GM23248 (cell line): ENCODE data around the gene RESP18. TPM values are rescaled to one million over a fixed set of nuclear protein-coding genes. Genes with fewer than 3 reads are reported as not detected.

ENCODE experiments used
- DNase-seq: peaks from one replicate; pipeline ENCODE4 v3.0.0-alpha.2; 2015
- H2AFZ ChIP-seq: fragments of 200-600 bp; sonication (generic); 2 replicates; pipeline ENCODE4 v1.6.1; 2016; ENCODE audit warnings: antibody characterized with exemption
- H3F3A ChIP-seq: fragments of 200-600 bp; sonication (generic); 2 replicates; pipeline ENCODE4 v1.6.1; 2016; ENCODE audit warnings: mild to moderate bottlenecking, antibody characterized with exemption, mixed run types; ENCODE audit not compliant: insufficient read depth
- H3K27ac ChIP-seq: fragments of 200-600 bp; sonication (generic); 2 replicates; pipeline ENCODE4 v1.5.1; 2016; ENCODE audit warnings: mild to moderate bottlenecking
- H3K27me3 ChIP-seq: fragments of 200-600 bp; sonication (generic); replicated peaks from 2 replicates; pipeline ENCODE4 v1.6.1; 2016; ENCODE audit warnings: mild to moderate bottlenecking; ENCODE audit not compliant: insufficient read depth
- H3K36me3 ChIP-seq: fragments of 200-600 bp; sonication (generic); 2 replicates; pipeline ENCODE4 v1.6.1; 2016; ENCODE audit warnings: low read depth, mild to moderate bottlenecking
- H3K4me1 ChIP-seq: fragments of 200-600 bp; sonication (generic); 2 replicates; pipeline ENCODE4 v1.6.1; 2016; ENCODE audit warnings: mild to moderate bottlenecking; ENCODE audit not compliant: insufficient read depth
- H3K4me2 ChIP-seq: fragments of 200-600 bp; sonication (generic); one replicate; pipeline ENCODE4 v1.6.1; 2016; ENCODE audit warnings: mild to moderate bottlenecking; ENCODE audit not compliant: unreplicated experiment
- H3K4me3 ChIP-seq: fragments of 200-600 bp; sonication (generic); 2 replicates; pipeline ENCODE4 v1.5.1; 2016; ENCODE audit warnings: mild to moderate bottlenecking
- H3K79me2 ChIP-seq: fragments of 200-600 bp; sonication (generic); 2 replicates; pipeline ENCODE4 v1.6.1; 2016; ENCODE audit warnings: mild to moderate bottlenecking; ENCODE audit not compliant: insufficient read depth
- H3K9ac ChIP-seq: fragments of 200-600 bp; sonication (generic); 2 replicates; pipeline ENCODE4 v1.6.1; 2016; ENCODE audit warnings: mild to moderate bottlenecking
- H3K9me2 ChIP-seq: fragments of 200-600 bp; sonication (generic); 2 replicates; pipeline ENCODE4 v1.6.1; 2016; ENCODE audit warnings: mixed run types, mild to moderate bottlenecking, moderate library complexity; ENCODE audit not compliant: insufficient read depth
- H3K9me3 ChIP-seq: fragments of 200-600 bp; sonication (generic); one replicate; pipeline ENCODE4 v1.6.1; 2017; ENCODE audit warnings: low read depth
- H4K20me1 ChIP-seq: fragments of 200-600 bp; sonication (generic); 2 replicates; pipeline ENCODE4 v1.6.0; 2016; ENCODE audit not compliant: insufficient read depth
- EZH2 ChIP-seq: fragments of 200-600 bp; sonication (generic); IDR thresholded peaks from 2 replicates; pipeline ENCODE4 v1.6.1; 2018; ENCODE audit warnings: antibody characterized with exemption, mild to moderate bottlenecking; ENCODE audit not compliant: insufficient read depth, poor library complexity, severe bottlenecking
- EZH2phosphoT487 ChIP-seq: fragments of 200-600 bp; sonication (generic); IDR thresholded peaks from 2 replicates; pipeline ENCODE4 v1.6.1; 2018; ENCODE audit warnings: antibody characterized with exemption, moderate library complexity, mild to moderate bottlenecking, low read depth; ENCODE audit not compliant: insufficient read depth
- WGBS, 2 experiments: methylation state at CpG; one replicate each; pipeline ENCODE4 v1.1.6; 2015 to 2017; ENCODE audit warnings: low lambda C conversion rate in 2 of 2, low coverage in 1 of 2; ENCODE audit errors: missing lambda C conversion rate in 2 of 2; 5-methylcytosine and 5-hydroxymethylcytosine counted together
- in situ Hi-C: fragments of 300-500 bp; cut with MboI; formaldehyde crosslinking; loops from 2 replicates; pipeline ENCODE4 v1.15.0; 2020
- polyA plus RNA-seq: library from polyadenylated mRNA; unstranded; fragments of >200 nt; fragmentation: Nextera tagmentation; extraction: Ambion mirVana; gene quantifications from 2 replicates; pipeline ENCODE4 v1.2.1, GENCODE V29; 2016
- total RNA-seq: library from RNA; depleted of rRNA; stranded (reverse); fragments of >200 nt; shearing (Covaris generic); gene quantifications from 2 replicates; pipeline ENCODE4 v1.2.3, GENCODE V29; 2014

The RESP18 gene
- total and polyA plus RNA-seq, 2 experiments from 2014 or later = not detected

DNA sequence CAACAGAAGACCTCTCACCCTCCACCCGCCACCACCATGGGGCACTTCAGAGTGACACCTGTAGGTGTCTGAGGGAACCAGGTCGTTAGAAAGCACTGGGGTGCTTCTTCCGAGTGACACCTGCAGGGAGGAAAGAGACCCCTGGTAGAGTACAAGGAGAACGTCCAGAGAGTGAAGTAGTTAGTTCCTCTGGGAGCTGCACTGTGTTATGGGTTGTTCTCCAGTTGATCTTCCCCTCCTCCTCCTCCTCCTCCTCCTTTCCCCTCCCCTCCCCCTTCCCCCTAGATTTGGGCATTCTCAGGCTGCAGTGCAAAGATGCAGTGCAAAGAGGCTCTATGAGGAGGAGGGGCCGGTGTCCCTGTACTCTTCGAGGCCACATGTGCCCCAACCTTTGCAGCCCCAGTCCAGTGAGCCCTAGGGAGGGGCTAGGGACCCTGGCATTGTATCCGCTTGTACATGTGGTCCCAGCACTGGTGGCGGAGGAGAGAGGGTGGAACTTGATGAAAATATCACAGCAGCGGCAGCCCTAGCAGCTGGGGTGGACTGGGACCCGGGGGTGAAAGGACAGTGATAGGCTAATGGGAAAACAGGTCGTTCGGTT is 52.5 kb downstream of the RESP18 start:
- H4K20me1 ChIP-seq = no peaks in the 10 kb centered on the region
- H3K9me3 ChIP-seq = no peaks in the 10 kb centered on the region
- H3K27me3 ChIP-seq = no peaks in the 10 kb centered on the region
- peak overlapping the region; percentile 97 for H3K9ac ChIP-seq
- H3F3A ChIP-seq = peaks cover 11% of the 10 kb centered on the region
- peak overlapping the region; percentile 82 for H3K4me3 ChIP-seq
- H3K4me2 ChIP-seq = peak overlapping the region; percentile 83
- H3K4me1 ChIP-seq = peaks cover 20% of the 10 kb centered on the region
- TF ChIP-seq EZH2 = no peak
- TF ChIP-seq EZH2phosphoT487 = no peak
- 29 to 30% methylated on average over 12 of the region's 12 CpGs for WGBS, 2 experiments
- peak overlapping the region; percentile 97 for H3K27ac ChIP-seq
- peaks cover 15% of the 10 kb centered on the region; the same call in 1 of the 2 replicates for H3K79me2 ChIP-seq
- no peaks in the 10 kb centered on the region for H3K36me3 ChIP-seq
- H2AFZ ChIP-seq = peak overlapping the region; percentile 50
- H3K9me2 ChIP-seq = no peaks in the 10 kb centered on the region
- no peak for DNase-seq
- in situ Hi-C loops = no loop called here

GRCh38 chr2:219279151-219279915 is 53.2 kb downstream of the RESP18 start, which contains the start of gene DNAJB2:
DNAJB2 (plus strand) TSS chr2:219279366; CDS start chr2:219279834, 468 bp downstream.
- peaks cover 15% of the 10 kb centered on the region; the same call in 1 of the 2 replicates for H3K79me2 ChIP-seq
- TF ChIP-seq EZH2 = no peak
- no peak for TF ChIP-seq EZH2phosphoT487
- H2AFZ ChIP-seq = peak within 1 kb of the TSS; percentile 68
- peak within 1 kb of the TSS; percentile 97 for H3K27ac ChIP-seq
- no peaks in the 10 kb centered on the region for H3K9me3 ChIP-seq
- in situ Hi-C loops = no loop called here
- H3K4me3 ChIP-seq = peak within 1 kb of the TSS; percentile 82
- H3K36me3 ChIP-seq = no peaks in the 10 kb centered on the region
- no peaks in the 10 kb centered on the region for H3K27me3 ChIP-seq
- DNase-seq = peak; percentile 100
- H3K9ac ChIP-seq = peak within 1 kb of the TSS; percentile 97
- no peaks in the 10 kb centered on the region for H4K20me1 ChIP-seq
- peak within 1 kb of the TSS; percentile 83 for H3K4me2 ChIP-seq
- WGBS, 2 experiments = 1 to 2% methylated on average over 32 to 61 of the region's 65 CpGs
- peaks cover 26% of the 10 kb centered on the region for H3K4me1 ChIP-seq
- peaks cover 16% of the 10 kb centered on the region for H3F3A ChIP-seq
- no peaks in the 10 kb centered on the region for H3K9me2 ChIP-seq

DNA sequence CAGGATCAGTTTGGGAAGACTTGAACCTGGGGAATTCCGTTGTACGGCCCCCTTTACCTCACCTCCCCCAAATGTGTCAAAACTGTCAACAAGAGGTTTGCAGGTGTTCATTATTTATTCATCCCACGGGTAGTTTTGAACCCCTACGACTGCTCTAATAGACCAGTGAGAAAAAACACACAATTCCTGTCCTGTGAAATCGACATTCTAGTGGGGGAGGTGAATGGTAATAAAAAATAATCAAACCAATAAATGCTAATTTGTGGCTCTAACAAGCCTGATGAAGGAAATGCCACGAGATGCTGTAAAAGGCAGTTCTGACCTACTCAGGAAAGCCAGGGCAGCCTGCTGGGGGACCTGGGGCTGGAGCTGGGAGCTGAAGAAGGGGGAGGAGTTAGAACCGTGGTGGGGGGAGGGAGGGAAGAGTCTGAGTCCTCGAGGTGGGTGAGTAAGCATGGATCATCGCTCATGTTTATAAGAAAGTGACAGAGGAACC is 53.8 kb downstream of the RESP18 start:
- Histone ChIP-seq H3K27ac (peak overlapping the region; percentile 97), H3K27me3 (no peaks in the 10 kb centered on the region), H3K79me2 (peaks cover 15% of the 10 kb centered on the region; the same call in 1 of the 2 replicates), H4K20me1 (no peaks in the 10 kb centered on the region), H3K4me1 (peaks cover 32% of the 10 kb centered on the region), H3F3A (peaks cover 22% of the 10 kb centered on the region), H3K9ac (peak overlapping the region; percentile 97), H3K9me2 (no peaks in the 10 kb centered on the region), H2AFZ (peak overlapping the region; percentile 68; the same call in 1 of the 2 replicates), H3K4me3 (peak overlapping the region; percentile 60), H3K9me3 (no peaks in the 10 kb centered on the region), H3K4me2 (peak overlapping the region; percentile 83), H3K36me3 (no peaks in the 10 kb centered on the region)
- no peak for TF ChIP-seq EZH2
- TF ChIP-seq EZH2phosphoT487 = no peak
- 32 to 56% methylated on average over 6 to 9 of the region's 9 CpGs for WGBS, 2 experiments
- no peak for DNase-seq
- in situ Hi-C loops = no loop called here
